Caco-2 (cell line): Measurements from ENCODE around the gene SLC39A7. TPM values are rescaled to one million over a fixed set of nuclear protein-coding genes. Genes with fewer than 3 reads are reported as not detected.
A peak's percentile ranks its signal among the peaks of the same experiment; 100 is the strongest.

Experiments
- BruUV-seq: library from RNA; stranded (reverse); fragments of 400-500 nt; replicated peaks from 2 replicates; lab custom pipeline; 2021; lab: Mats Ljungman, UMichigan
- CTCF ChIA-PET: fragments of 300-600 bp; sonication (Branson Sonifier 250); formaldehyde crosslinking; loops from one replicate; lab custom pipeline; 2022; ENCODE audit warnings: antibody characterized with exemption; lab: Charles Lee
- POLR2A ChIA-PET: fragments of 300-600 bp; sonication (Branson Sonifier 250); formaldehyde crosslinking; loops from one replicate; lab custom pipeline; 2022; ENCODE audit warnings: antibody characterized with exemption; lab: Charles Lee
- DNase-seq, 2 experiments: peaks; one replicate each; pipeline versions ENCODE4 v3.0.0 to v3.0.0-alpha.2; 2020 to 2022
- H3K27me3 ChIP-seq: replicated peaks from 2 replicates; pipeline ENCODE4 v1.6.0; 2011; ENCODE audit warnings: low read length; ENCODE audit not compliant: control insufficient read depth, insufficient read depth
- H3K36me3 ChIP-seq: 2 replicates; pipeline ENCODE4 v1.5.1; 2011; ENCODE audit warnings: low read length; ENCODE audit not compliant: control insufficient read depth, insufficient read depth
- H3K4me1 ChIP-seq: fragments of 250-450 bp; sonication (Bioruptor Pico); 2 replicates; pipeline ENCODE4 v1.5.1; 2020; ENCODE audit warnings: mild to moderate bottlenecking
- H3K4me3 ChIP-seq: 2 replicates; pipeline ENCODE4 v1.5.1; 2011; ENCODE audit warnings: low read depth, mild to moderate bottlenecking, control low read depth, low read length
- H3K9me3 ChIP-seq: fragments of 250-450 bp; sonication (Bioruptor Pico); 2 replicates; pipeline ENCODE4 v1.5.1; 2020; ENCODE audit warnings: mild to moderate bottlenecking, moderate library complexity
- H3K27ac Mint-ChIP-seq: one replicate; pipeline ENCODE4 v1.8.0; 2022; ENCODE audit warnings: mixed read lengths; ENCODE audit not compliant: unreplicated experiment
- H3K27me3 Mint-ChIP-seq: one replicate; pipeline ENCODE4 v1.8.0; 2022; ENCODE audit warnings: mixed read lengths; ENCODE audit not compliant: insufficient read depth, unreplicated experiment
- H3K36me3 Mint-ChIP-seq: one replicate; pipeline ENCODE4 v1.8.0; 2022; ENCODE audit warnings: mild to moderate bottlenecking, mixed read lengths; ENCODE audit not compliant: insufficient read depth, unreplicated experiment
- H3K4me1 Mint-ChIP-seq: one replicate; pipeline ENCODE4 v1.8.0; 2022; ENCODE audit warnings: low read depth, mixed read lengths; ENCODE audit not compliant: unreplicated experiment
- H3K4me3 Mint-ChIP-seq: one replicate; pipeline ENCODE4 v1.8.0; 2022; ENCODE audit warnings: mild to moderate bottlenecking, moderate library complexity, mixed read lengths; ENCODE audit not compliant: unreplicated experiment
- H3K9me3 Mint-ChIP-seq: one replicate; pipeline ENCODE4 v1.8.0; 2022; ENCODE audit warnings: mixed read lengths; ENCODE audit not compliant: unreplicated experiment
- intact Hi-C: fragments of 100-400 bp; cut with micrococcal nuclease; formaldehyde crosslinking; loops from one replicate; pipeline ENCODE4 v1.10.0; 2022; ENCODE audit not compliant: unreplicated experiment
- total RNA-seq: library from RNA; stranded (reverse); gene quantifications from 2 replicates; pipeline ENCODE4 v1.2.3, GENCODE V29; 2022
- TF ChIP-seq, protein P1 (sequence below), 2 experiments: fragments of 200-600 bp in 1 of 2; IDR thresholded peaks; 1 replicate in 1 of 2; 2 replicates in 1 of 2; pipeline versions ENCODE4 v1.5.1 to v1.8.0; 2011 to 2022; ENCODE audit warnings: antibody characterized with exemption in 1 of 2, control low read depth in 1 of 2, inconsistent platforms in 1 of 2, low read depth in 1 of 2, low read length in 1 of 2, mild to moderate bottlenecking in 1 of 2, moderate library complexity in 1 of 2; ENCODE audit not compliant: insufficient read depth in 1 of 2, severe bottlenecking in 1 of 2, unreplicated experiment in 1 of 2

Gene SLC39A7
- total RNA-seq, 1 experiment from 2014 or later = 140 TPM

DNA sequence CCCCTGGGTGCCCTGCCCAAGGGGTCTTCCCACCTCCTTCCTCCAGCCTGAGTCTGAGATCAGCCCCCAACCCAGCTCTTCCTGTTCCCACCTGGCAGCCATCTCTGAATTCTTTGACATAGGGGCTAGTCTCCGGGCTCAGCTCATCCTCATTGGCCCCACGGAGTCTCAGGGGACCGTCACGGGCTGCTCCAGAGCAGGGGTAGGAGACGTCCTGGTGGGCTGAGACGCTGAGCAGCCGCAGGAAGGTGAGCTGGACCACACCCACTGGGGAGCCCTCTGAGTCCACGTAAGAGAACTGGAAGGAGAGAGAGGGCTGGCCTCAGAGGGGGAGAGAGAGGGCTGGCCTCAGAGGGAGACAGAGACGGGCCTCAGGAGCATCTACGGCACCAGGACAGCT lies 36.5 kb upstream of the SLC39A7 start:
- TF ChIP-seq, protein P1, sequence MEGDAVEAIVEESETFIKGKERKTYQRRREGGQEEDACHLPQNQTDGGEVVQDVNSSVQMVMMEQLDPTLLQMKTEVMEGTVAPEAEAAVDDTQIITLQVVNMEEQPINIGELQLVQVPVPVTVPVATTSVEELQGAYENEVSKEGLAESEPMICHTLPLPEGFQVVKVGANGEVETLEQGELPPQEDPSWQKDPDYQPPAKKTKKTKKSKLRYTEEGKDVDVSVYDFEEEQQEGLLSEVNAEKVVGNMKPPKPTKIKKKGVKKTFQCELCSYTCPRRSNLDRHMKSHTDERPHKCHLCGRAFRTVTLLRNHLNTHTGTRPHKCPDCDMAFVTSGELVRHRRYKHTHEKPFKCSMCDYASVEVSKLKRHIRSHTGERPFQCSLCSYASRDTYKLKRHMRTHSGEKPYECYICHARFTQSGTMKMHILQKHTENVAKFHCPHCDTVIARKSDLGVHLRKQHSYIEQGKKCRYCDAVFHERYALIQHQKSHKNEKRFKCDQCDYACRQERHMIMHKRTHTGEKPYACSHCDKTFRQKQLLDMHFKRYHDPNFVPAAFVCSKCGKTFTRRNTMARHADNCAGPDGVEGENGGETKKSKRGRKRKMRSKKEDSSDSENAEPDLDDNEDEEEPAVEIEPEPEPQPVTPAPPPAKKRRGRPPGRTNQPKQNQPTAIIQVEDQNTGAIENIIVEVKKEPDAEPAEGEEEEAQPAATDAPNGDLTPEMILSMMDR (IDR thresholded peaks at IDR 0.05; ENCODE audit: insufficient read depth in 1 of 2, low read depth in 1 of 2, low read length in 1 of 2, severe bottlenecking in 1 of 2, unreplicated experiment in 1 of 2) = no peak
- no TSS peak for BruUV-seq
- intact Hi-C loops = no loop called here
- no peak for DNase-seq
- ChIA-PET CTCF (interaction anchor here (1.0 kb wide), 1 partner anchor 8 kb away, joined by 3 read pairs; no protein-coding TSS in a partner anchor), POLR2A (interaction anchor here (0.6 kb wide), 1 partner anchor 193 kb away, joined by 4 read pairs; no protein-coding TSS in a partner anchor)
- Histone ChIP-seq H3K9me3 (no peaks in the 10 kb centered on the region), H3K27me3 (no peaks in the 10 kb centered on the region; the same call in 1 of the 2 replicates), H3K36me3 (no peaks in the 10 kb centered on the region), H3K4me3 (no peak overlapping the region), H3K4me1 (no peaks in the 10 kb centered on the region)
- peaks cover 12% of the 10 kb centered on the region for H3K4me1 Mint-ChIP-seq
- H3K4me3 Mint-ChIP-seq = no peak overlapping the region
- H3K36me3 Mint-ChIP-seq = no peaks in the 10 kb centered on the region
- H3K27me3 Mint-ChIP-seq = peaks cover 9% of the 10 kb centered on the region
- H3K9me3 Mint-ChIP-seq = no peaks in the 10 kb centered on the region
- no peak overlapping the region for H3K27ac Mint-ChIP-seq

DNA sequence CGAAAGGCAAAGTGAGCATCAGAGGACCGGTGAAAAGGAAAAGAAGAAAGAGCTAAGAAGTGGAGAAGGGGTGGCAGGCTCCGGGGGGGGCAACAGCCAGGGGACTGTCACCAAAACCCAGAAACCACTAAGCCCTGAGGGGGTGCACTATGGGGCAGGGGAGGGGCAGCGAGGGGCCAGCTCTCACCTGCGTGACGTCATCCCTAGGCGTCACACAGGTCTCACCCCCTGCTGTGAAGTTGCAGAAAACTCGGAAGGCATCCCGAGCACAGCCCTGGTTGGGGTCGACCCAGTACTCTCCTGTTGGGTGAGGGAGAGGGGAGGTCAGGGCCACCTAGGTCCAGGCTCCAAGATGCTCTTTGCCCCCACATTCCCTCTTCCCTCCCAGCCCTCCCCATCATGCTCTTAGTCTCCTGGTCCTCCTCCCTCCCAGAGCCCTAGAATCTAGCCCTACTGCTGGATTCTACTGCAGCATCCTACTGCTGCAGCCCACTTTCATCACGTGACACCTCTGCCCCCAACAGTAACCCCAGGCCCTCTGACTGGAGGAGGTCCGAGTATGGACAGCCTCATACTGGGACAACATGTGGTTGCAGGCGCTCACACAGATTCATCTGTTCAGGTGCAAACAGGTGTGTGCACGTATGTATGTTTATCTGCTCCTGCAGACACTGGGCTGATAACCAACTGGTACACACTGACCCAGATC lies 35.8 kb upstream of the SLC39A7 start:
- BruUV-seq = no TSS peak
- Mint-ChIP-seq H3K27ac (no peak overlapping the region), H3K36me3 (no peaks in the 10 kb centered on the region), H3K27me3 (peaks cover 12% of the 10 kb centered on the region), H3K9me3 (no peaks in the 10 kb centered on the region), H3K4me3 (no peak overlapping the region), H3K4me1 (peaks cover 12% of the 10 kb centered on the region)
- H3K4me3 ChIP-seq = no peak overlapping the region
- H3K4me1 ChIP-seq = no peaks in the 10 kb centered on the region
- ChIA-PET POLR2A (interaction anchor here (0.6 kb wide), 1 partner anchor 194 kb away, joined by 4 read pairs; no protein-coding TSS in a partner anchor), CTCF (interaction anchor here (1.0 kb wide), 1 partner anchor 8 kb away, joined by 3 read pairs; no protein-coding TSS in a partner anchor)
- peak in 1 of 2 experiments; percentile 28 for DNase-seq
- intact Hi-C loops = no loop called here
- TF ChIP-seq, protein P1 (IDR thresholded peaks at IDR 0.05; ENCODE audit: insufficient read depth in 1 of 2, low read depth in 1 of 2, low read length in 1 of 2, severe bottlenecking in 1 of 2, unreplicated experiment in 1 of 2) = no peak
- no peaks in the 10 kb centered on the region for H3K27me3 ChIP-seq
- H3K9me3 ChIP-seq = no peaks in the 10 kb centered on the region
- no peaks in the 10 kb centered on the region for H3K36me3 ChIP-seq

DNA sequence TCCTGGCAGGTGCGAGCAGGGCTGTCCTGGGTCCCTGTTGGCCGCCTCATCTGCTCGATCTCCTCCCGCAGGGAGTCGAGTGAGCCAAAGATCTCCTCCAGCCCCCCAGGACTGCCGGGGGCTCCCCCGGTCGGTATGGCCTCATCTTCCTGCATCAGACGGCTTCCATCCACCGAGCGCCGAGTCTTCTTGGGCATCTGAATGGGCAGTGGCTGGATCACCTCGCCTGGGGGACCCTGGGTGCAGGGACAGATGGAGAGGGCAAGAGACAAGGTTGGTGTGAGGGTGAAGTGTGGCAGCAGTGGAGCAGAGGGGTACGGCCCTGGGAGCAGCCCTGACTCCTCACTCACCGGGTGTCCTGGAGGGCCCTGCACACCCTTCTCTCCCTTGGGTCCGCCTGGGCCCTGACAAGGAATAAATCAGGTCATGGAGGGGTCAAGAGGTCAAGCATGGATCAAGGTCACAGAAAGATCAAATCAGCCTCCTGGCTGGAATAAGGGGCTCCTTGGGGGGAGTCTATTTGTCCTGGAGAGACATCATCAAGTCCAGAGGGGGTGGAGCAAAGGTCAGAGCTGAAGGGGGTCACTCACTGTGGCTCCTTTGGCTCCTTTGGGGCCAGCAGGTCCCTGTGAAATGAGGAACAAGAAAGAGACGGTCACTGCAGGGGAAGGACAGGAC lies 34.9 kb upstream of the SLC39A7 start:
- H3K4me3 ChIP-seq = no peak overlapping the region
- ChIA-PET POLR2A (no interaction called here), CTCF (no interaction called here)
- H3K4me3 Mint-ChIP-seq = no peak overlapping the region
- BruUV-seq = no TSS peak
- no peaks in the 10 kb centered on the region for H3K36me3 ChIP-seq
- H3K4me1 Mint-ChIP-seq = peaks cover 12% of the 10 kb centered on the region
- no peak overlapping the region for H3K27ac Mint-ChIP-seq
- H3K27me3 Mint-ChIP-seq = peaks cover 12% of the 10 kb centered on the region
- H3K36me3 Mint-ChIP-seq = no peaks in the 10 kb centered on the region
- H3K9me3 Mint-ChIP-seq = no peaks in the 10 kb centered on the region
- H3K4me1 ChIP-seq = no peaks in the 10 kb centered on the region
- TF ChIP-seq, protein P1 (IDR thresholded peaks at IDR 0.05; ENCODE audit: insufficient read depth in 1 of 2, low read depth in 1 of 2, low read length in 1 of 2, severe bottlenecking in 1 of 2, unreplicated experiment in 1 of 2) = no peak
- DNase-seq = no peak
- H3K27me3 ChIP-seq = no peaks in the 10 kb centered on the region
- intact Hi-C loops = no loop called here
- no peaks in the 10 kb centered on the region for H3K9me3 ChIP-seq
